Measurements from ENCODE around the gene ATG9A.

The ATG9A gene

DNA sequence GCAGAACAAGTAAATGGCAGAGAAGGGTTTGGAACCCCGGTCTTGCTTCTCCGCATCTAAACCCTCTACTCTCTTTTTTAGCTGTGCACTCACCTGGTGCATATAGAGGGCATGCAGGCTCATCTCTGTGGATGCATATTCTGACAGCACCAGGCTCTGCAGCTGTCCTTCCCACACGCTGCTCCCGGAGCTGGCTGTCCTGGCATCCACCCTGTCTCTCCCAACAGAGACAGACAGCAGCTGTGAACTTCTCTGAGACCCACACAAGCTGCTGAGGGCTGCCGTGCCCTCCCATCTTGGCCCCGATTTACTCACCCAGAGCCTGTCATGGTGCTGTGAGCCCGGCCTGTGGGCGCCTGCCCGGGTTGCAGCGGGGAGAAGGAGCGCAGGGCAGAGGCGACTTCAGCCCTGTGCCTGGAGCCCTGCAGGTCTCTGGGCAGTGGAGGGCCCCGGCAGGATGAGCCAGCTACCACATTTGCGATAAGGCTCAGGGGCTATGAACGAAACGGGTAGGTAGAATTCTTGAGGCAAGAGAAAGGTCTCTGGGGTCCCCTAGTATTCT, 7.4 kb downstream of the ATG9A start:
- no peak for DNase-seq

DNA sequence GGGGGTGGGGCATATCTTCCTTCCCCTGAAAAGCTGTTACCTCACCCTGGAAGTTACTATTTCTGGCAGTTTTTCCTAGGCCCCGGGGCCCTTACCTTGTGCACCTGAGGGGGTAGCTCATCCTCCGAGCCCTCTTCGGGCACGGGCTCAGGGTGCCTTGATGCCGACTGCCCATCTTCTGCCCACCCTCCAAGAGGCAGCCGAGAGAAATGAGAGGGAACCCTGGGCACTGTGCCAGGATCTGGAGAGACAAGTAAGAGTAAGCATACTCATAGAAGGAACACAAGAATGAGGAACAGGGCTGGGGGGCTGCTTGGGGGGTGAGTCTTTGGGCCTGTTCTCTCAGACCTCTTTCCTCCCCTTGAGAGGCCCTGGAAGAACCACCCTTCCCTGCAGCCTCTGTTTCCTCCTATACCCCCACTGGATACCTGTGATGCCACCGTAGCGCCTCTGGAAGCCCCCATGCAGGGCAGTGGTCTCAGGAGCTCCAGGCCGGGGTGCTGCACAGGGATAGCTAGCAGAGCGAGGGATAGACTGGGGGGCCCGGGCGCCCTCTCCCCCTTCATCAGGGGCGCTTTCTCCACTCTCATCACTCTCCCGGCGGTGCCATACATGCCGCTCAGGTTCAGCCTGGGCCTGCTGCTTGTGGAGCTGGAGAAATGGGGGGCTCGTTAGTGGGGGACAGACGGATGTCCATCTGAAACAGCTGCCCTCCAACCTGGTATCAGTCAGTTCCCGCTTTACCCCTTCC, 8.6 kb downstream of the ATG9A start:
- no peak for DNase-seq

DNA sequence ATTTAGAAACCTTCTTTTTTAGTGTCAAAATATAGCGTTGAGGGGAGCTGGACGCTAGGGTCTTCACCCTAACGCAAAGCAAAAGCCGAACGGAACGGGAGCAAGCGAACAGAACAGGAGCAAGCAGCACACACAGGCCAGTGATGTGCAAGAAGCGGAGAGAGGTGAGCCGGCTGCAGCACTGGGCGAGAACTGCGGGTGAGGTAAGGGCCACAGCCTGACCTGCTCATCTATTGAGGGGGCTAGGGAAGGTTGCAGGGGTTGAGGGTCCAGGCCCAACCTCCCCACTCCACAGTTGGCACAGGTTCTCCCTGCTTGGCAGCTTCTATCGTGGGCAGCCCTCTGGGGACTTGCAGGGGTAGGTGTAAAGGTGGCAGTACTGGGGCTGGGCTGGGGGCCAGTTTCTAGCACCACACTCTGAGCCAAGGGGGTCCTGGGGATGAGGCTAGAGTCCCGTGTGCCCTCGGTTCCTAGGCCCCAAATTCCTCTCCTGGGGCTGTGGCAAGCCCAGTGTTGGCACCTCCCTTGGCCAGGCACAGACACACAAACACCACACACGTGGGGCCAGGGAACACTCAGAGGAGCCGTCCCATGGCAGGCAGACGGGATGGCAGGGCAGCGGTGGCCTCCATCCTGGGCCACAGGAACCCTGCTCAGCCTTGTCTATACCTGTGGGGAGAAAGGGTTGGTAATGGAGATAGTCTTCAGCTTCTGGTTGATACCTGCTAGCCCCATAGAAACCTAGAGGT, 9.5 kb downstream of the ATG9A start:
- no peak for DNase-seq

DNA sequence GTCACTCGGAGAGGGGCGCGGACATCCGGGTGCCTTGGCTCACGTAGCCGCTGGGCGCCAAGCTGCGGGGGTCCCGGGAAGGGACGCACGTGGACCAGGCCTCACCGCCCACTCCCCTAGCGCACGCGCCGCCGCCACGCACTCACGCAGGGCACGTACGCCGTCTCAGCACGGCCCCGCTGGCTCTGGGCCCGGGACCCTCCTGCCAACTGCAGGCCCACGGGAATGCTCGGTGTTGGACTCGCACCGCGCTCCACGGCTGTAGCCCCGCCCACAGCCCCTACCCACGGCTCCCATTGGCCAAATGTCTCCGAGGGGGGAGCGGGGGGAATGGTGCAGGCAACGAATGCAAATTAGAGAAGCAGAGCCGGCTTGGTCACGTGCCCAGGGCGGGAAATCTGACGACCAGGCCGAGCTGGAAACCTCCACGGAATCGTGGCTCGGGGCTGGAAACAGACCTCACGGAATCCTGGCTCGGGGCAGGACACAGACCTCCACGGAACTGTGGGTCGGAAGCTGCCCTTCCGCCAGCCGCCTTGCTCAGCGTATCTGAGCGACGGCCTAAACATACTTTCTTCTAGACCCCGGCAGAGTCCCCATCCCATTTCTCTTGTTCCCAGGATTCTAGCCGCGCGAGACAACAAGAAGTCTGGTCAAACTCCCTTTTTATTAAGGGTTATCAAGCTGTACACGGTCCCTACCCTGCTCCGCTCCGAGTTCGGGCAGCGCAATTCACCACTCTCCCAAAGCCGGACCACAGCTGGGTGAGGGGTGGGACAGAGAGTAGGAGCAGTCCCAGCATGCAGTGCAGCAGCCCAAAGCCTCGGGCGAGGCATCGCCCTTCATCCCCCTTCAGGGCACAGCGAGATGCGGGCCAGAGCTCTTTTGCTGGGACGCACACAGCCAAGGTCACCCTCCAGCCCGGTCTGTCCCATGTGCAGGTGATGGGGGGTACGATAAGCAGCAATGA, 10.4 kb downstream of the ATG9A start, which contains the start of gene ABCB6:
Gene ABCB6, minus strand, starts transcription at position 227 of the 970 bp plus-strand sequence. CDS start 285 bp downstream, outside the sequence.
- DNase-seq = peak; percentile 91

DNA sequence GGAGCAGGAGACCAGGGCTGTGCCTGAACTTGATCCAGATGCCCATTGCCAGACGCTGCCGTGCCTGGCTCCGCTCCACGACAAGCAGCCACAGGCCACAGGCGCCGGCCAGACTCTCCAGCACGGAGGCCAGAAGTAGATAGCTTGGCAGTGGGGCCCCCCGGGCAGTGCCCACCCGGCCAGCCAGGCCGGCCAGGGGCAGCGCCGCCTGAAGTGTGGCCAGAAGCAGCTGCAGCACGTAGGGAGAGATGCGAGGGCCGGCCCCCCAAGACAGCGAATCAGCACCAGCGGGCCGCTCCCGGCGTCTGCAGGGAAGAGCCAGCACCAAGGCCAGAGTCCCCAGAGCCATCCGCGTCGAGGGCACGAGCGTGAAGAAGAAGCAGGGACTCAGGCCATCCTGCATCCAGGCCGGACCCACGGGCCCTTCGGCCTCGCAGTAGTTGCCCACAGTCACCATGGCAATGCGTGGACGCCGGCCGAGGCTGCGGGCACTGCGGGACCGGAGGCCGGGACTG, 11.2 kb downstream of the ATG9A start:
- DNase-seq = peak; percentile 41

DNA sequence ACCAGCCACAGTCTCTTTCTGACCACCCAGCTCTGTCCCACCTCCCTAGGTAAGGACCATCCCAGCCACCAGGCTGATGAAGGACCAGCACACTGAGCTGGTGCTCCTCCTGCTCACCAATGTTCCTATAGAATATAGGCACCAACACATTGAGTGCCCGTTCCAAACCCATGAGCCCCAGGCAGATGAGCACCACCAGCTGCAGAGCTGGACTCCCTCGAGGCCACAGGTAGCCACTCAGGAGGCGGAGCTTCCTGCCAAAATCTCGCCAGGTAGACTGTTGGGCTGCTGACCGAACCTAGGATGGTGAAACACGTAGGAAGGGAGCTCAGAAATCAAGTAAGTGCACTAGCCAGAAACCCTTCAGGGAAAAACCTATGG, 12.9 kb downstream of the ATG9A start:
- no peak for DNase-seq

DNA sequence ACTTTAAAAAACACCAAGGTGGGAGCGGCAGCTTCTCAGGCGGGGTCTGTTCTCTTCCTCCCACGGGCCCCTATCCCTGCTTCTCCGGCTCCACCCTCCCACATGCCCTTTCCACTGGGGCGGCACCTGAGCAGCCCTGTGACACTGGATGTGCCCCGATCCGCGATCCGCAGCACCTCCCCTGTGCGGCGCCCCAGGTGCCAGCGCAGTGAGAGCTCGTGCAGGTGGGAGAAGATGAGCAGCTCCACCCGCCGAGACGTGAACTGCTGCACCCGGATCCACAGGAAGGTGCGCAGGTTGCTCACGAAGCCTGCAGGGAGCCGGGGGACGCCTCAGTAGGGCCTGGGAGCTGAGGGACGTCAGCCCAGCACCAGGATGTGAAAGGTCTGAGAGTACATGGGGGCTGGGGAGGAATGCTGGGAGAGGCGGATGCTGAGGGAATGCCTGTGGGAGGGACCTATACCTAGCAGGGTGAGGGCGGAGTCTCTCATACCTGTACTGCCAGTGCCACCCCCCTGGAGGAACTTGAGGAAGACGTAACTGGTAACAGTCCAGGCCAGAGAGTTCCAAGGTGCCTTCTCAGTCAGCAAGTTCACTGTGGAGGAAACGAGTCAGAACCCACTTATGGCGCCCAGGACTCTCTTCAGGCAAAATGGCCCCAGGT, 13.4 kb downstream of the ATG9A start:
- DNase-seq = no peak

DNA sequence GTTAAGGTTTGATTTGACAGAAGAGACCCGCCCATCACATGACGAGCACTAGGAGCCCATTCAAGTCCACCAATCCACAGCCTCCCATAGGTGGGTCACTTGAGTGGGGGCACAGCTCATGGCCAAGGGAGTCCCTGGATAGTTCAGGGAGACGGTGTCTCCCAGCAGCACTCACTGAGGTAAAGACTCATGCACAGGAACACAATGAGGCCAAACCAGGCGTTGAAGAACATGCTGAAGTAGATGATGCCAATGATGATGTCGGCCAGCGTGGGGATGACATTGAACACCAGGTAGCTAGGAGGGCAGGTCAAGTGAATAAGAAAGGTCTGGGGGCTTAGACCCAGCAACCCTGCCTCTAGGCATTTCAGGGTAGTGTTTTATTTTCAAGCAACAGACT, 14.7 kb downstream of the ATG9A start:
- no peak for DNase-seq

DNA sequence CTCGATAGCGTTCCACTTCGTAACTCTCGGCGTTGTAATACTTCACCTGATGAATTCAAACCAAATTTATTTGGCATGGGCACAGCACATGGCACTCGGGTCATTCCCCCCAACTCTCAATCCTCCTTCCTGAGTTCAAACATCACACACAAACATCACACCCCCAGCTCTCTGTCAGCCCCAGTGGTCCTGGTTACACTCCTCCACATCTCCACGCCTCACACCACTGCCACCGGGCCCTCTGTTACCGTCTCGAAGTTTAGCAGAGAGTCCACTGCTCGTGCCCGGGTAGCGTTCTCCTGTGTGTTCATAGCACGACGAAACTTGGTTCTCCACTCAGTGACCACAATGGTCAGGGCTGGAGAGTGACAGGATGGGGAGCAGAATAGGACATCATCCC, 15.3 kb downstream of the ATG9A start:
- no peak for DNase-seq

DNA sequence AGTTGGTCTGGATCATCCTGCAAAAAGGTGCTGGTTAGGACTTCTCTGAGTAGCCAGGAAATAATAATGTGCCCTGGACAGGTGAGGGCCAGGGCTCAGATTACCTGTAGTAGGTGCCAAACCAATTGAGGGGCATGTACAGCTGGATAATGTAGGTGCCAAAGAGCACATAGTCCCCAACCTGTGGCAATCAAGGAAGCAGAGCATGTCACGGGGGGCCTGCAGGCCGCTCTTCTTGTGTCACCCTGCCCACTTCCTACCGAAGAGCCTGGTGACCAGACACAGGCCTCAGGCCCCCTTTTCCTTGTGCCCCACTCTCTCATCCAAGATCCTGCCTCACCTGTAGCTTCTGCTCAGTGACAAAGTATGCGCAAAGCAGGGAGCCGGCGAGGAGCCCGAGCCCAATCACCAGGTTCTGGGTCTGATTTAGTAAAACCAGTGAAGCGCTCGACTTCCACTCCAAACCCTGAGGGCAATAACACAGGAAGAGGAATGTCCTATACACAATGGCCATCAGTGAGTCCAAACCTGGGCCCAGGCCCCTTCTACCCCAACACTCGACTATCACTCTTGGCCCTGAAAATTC, 15.9 kb downstream of the ATG9A start:
- no peak for DNase-seq

DNA sequence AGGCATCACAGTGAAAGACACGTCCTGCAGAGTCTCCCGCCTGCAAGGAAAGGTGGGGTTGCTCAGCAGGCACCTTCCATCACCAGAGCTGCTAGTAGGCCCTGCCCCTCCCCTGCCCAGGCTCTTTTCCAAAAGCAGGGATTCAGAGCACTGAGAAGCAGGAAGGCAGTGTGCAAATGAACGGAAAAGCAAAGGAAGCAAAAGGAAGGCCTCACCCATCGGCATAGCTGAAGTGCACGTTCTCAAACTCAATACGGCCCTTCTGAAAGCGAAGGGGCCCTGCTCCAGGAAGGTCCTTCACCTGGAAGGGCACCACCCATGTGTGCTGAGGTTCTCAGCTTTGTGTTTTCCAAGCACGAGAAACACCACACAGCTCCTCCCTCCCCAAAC, 16.4 kb downstream of the ATG9A start:
- DNase-seq = no peak

DNA sequence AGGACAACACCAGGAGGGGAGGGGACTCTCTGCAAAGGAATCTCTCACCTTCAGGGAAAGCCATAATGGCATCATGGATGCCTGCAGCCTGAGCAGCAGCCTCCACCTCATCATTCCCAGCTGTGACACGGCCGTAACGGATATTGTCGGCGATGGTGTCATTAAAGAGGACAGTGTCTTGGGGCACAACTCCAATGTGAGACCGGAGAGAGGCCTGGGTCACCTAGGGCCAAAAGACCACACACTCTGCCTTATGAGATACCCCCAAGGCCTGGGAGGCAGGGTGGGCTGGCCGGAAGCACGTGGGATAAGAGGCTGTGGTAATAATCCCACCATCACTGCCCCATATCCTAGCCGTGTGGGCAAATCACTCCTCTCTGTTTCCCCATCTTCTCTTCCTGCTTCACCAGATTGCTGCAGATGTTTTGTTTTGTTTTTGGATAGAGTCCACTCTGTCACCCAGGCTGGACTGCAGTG, 18.5 kb downstream of the ATG9A start:
- DNase-seq = no peak

DNA sequence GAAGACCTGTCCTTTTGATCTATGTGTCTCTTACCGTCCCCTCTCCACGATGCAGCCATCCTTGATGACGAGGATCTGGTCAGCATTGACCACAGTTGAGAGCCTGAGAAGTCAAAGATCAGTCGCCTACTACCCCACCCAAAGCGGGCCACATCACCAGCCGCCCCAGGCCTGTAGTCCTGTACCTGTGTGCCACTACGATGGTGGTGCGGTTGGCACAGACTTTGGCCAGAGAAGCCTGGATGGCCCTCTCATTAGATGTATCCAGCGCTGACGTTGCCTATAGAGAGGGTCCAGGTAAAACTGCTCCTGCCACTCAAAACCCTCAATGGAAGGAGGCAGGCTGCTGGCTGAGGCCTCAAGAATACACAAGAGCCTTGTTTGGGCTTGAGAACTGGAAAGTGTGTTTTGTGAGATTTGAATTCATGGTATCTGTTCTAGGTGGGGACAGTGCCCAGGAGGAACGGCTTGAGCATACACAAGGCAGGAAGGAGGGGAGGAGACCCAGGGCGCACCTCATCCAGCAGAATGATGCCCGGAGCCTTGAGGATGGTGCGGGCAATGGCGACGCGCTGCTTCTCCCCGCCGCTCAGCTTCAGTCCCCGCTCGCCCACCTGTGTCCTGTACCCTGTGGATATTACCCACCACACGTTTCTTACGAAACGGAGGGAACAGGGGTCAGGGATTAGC, 19.1 kb downstream of the ATG9A start:
- DNase-seq = no peak

DNA sequence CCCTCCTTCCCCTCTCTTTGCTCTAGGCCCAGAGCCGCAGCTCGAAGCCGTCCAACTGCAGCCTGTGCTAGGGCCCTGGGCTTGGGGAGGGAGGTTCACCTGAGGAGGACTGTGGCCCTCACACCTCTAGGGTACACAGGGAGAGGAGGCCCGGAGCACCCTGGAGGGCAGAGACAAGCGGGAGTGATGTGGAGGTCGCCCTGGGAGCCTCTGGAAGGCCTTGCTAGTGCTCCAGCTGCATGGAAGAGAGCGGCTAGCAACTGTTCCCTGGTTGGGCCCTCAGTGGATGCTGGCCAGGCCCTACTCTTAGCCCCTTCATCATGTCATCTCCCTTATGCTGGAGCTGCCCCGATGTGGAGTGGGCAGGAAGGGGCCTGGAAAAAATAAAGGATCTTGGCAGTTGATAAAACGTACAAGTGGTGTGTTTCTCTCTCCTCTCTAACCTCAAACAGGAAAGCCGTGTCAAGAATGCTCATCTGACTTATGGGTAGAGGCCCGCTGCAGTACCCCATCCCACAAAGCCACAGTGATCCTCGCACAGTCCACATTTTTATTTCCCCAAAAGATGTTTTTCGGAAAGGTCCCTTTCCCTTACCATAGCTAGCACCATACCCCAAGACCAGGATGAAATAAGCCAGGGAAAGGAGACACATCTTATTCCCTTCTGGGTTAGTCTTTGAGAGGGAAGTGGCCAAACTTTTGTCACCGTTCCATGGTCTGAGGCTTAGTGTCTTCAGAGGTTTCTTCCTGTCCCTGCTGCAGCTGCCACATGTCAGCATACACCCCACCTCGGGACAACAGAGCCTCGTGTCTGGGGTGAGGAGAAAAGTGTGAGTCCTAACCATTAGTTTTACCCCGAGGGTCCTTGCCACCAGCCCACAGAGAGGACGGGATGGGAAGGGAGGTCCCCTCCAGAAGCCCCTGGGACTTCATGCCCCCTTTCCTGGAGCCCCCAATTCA, 19.9 kb downstream of the ATG9A start:
- DNase-seq = no peak

DNA sequence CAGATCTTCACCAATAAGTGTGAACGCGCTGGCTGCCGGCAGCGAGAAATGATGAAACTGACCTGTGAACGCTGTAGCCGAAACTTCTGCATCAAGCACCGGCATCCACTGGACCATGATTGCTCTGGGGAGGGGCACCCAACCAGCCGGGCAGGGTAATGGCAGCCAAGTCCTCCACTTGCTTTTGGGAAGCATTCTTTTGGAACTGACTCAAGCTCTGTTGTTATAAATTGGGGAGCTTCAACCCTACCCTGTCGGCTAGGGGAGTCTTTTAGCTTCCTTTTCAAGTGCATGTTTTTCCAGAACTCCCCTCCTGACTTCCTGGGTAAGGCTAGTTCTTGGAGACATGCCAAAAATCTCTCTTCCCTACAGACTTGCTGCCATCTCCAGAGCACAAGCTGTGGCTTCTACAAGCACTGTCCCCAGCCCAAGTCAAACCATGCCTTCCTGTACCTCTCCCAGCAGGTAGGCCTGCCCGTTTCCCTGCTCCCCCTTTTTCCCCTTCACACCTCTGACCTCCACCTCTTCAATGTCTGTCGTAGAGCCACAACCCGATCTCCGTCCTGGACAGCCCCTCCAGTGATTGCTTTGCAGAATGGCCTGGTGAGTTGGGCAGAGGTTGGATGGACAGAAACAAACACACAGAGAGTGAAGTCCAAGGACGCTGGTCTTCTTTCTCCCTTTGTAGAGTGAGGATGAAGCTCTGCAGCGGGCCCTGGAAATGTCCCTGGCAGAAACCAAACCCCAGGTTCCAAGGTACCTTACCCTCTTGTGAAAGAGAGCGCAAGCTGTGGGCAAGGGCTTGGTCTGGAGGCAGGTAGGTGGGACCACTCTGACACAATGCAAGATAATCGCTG, 21.3 kb downstream of the ATG9A start:
- no peak for DNase-seq

DNA sequence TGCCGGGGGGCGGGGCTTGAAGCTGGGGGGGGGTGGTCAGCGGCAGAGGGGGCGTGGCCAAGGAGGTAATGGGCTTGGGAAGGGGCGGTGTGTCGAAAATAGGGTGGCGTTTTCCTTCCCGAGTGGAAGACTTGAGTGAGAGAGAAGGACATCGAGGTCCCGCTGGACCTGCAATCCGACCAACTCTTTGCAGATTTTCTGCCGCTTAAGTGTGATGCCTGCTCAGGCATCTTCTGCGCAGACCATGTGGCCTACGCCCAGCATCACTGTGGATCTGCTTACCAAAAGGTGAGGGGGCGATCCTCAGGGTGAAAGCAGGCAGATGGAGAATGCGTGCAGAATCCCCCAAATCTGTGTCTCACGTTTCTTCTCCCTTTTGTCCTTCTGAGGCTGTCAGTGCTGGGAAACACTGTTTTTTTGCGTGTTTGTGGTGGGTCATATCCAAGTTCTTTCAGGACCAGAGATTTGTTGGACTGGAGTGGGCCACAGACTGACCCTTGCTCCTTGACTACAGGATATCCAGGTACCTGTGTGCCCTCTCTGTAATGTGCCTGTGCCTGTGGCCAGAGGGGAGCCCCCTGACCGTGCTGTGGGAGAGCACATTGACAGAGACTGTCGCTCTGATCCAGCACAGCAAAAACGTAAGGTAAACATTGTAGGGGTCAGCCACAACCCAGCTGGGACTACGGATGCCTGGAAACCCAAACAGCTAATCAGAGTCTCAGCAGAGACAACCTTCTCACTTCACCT, 22.1 kb downstream of the ATG9A start:
- no peak for DNase-seq

DNA sequence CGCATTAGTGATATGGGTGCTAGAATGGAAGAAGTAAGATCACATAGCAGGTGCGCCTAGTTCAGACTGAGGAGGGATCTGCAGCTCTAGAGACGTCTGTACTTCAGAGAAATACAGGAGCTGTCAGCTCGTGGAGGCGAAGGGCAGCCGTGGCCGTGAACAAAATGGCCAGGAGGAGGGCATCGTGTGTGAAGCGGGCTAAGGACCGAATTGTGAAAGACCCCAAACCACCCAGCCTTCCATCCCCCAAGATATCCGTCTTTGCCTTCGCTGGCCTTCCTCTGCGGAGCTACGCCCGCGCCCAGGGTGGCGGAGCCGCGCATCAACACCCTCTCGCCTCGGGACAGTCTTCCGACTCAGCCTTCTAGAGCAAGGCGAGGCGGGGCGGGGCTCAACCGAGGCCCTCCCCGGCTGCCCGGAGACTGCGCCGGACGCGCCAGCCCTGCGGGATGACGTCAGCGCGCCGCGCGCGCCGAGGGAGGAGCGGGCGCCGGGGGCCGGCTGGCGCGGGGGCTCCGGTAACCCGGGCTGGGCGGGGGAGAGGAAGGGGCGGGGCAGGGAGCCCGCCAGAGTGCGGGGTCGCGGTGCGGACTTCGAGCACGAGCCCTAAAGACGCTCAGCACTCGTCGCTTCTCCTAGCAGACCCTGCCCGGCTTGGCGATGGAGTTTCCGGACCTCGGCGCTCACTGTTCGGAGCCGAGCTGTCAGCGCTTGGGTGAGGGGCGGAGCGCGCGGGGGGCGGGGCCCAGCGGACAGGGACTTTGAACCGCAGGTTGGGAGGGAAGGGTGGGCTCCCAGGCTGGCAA, 22.9 kb downstream of the ATG9A start, which contains the start of gene ZFAND2B:
Gene ZFAND2B, plus strand, starts transcription at position 455 of the 806 bp plus-strand sequence. Its CDS starts 206 bp downstream, at position 661.
- peak; percentile 96 for DNase-seq
